C1 segment of cervical spinal cord (tissue), 14 donors: Measurements from ENCODE around the gene ARFGEF3.

ENCODE experiments used
- DNase-seq, 14 donors: peaks; one replicate each; lab custom pipeline; 2025; lab: John Stamatoyannopoulos, UW

The ARFGEF3 gene

DNA sequence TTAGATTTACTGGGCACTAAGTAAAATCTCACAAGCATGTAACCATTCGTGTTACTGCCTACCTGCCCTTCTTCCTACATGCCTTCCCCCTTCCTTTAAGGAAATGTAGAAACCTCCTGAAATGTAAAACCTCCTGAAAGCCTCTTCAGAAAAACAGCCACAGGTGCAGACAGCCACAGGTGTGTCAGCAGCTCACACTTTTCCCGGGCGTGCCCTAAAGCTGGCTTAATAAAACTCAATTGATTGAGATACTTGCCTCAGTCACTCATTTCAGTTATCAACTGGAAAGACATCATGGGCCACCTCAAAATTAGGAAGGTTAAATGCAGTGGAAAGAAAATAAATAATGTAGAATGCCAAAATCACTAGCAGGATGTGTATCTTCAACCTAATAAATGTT, 79.6 kb downstream of the ARFGEF3 start:
- no peak for DNase-seq

DNA sequence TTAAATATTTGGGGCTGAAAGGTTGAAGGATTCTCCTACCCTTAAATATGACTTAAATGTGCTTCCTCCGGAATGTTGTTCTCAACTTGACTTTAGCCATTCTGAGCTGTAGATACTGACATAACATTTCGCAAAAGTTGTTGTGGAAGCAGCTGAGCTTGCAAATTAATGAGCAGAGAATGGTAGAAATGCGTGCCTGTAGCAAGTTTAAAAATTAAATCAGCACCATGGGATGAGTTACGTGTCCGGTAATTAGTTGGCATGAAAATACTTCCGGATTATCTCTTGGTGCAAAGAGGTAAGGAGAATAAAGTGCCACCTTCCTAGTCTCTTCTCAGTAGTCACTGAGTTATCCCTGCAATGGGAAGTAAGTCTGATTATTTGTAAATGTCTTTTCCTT, 80.2 kb downstream of the ARFGEF3 start:
- DNase-seq = peak in 1 of 14 donors; percentile 45

DNA sequence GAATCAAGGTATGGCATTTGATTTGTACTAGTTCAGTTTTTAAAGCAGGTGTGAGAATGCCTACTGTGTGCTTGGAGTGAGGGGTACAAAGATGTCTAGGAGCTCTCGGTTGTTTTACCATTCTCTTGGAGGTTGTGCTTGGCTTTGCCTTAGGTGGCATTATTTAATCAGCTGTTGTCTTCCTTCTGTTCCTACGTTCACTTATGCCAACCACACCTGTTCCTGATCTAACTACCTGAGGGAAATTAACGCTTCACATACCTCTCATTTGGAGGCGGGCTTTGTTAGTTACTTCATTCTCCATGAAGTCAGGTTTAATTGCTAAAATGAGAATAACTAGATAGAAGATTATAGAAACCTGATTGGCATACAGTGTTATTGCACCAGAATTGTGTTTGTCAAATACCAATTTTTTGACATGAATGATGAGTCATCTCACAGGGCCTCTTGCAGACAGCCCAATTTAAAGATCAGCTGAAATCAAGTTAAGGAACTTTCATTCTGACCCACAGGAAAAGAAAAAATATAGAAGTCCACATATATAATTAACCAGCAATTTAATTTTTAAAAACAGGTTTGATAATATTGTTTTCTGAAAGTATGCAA, 81.4 kb downstream of the ARFGEF3 start:
- peak in 1 of 14 donors; percentile 47 for DNase-seq

DNA sequence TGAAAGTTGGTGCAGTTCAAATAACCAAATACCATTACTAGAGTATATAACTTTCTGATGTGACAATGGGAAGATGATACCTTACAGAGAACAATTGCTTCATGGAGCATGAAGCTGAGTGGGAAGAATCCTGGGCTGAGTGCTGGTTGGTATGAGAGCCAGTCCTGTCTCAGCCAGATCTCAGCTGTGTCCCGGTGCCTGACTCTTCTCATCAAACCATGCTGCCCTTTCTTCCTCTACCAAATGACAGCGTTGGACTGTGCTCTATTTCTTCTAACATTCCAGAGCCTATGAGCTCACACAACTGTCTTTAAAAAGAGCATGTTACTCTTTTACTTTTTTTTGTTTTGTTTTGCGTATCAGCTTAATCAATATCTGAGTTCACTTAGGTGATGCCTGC, 84.0 kb downstream of the ARFGEF3 start:
- DNase-seq = peak in 1 of 14 donors; percentile 27

DNA sequence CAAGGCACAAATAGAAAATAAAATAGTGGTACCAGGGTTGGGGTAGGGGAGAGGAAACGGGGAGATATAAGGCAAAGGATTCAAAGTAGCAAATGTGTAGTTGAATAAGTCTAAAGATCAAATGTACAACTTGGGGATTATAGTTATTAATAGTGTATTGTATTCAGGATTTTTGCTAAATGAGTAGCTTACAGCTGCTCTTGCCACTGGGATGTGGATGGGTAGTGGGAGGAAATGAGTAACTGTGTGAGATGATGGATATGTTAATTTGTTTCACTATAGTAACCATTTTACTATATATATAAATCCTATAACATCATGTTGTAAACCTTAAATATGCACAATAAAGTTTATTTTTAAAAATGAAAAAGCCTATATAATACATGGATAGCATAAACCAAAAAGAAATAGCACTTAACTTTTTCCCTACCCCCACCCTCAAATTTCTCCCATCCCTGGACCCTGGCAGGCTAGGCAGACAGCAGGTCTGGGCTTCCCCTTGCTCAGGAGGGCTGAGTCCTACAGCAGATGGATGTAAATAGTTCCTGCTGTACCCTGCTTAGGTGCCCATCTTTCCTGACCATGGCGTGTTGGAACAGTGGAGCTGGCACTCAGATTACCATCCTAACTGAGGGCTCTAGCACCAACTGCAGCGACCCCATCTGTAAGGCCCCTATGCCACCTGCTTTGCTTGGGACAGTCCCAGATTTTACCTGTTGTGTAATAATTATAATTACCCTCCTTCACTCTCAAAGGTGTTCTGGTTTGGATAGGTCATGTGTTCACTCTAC, 85.1 kb downstream of the ARFGEF3 start:
- DNase-seq = peak in 1 of 14 donors; percentile 89

DNA sequence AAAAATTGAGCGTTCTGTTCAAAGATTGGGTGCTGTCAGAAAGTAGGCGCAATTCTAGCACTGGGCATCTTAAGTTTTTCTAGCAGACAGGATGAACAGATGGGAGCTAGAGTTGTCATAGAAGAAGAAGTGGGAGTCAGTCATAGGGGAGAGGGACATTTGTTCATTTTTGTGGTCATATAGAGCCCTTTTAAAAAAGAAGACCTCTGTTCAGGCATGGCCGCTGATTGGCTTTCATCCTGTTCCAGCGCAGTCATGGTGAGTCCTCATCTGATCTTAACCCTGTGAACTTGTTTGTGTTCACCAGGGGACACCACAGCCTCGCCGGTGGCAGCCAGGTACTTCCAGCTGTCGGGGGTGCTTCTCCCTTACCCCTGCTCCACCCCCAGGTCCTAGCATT, 86.3 kb downstream of the ARFGEF3 start:
- DNase-seq = no peak

DNA sequence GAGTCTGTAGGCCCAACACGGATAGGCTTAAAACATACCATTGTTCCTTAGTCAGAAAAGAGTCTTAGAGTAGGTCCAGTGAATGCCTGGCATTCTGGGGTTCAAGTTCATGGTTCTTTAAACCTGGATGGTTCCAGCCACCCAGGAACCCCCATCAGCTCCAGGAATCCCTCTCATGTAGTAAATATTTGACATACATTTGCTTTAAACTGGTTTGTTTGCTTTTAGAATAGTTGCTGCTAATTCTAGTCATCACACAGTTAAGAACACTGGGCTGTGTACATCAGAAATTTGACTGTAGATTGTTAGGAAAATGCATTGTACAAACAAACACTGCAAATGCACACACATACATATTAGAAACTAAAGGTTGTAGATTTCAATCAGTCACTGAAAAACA, 87.1 kb downstream of the ARFGEF3 start:
- no peak for DNase-seq

DNA sequence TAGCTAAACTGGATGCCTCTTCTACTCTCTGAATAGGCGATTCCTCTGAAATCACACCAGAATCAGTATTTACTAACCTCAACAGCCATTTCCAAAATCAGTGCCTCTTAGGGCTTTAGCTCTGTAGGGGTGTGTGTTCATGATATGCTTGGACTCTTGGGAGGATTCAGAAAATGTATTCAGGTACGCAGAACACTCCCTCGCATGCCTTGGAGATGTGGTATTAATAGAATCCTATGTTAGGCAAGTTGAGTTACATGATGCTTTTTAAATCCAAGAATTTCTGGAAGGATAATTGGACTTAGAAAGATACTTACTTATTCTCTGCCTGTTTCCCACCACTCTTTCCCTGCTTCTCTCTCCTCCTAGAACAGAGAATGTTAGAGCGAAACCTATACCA, 88.3 kb downstream of the ARFGEF3 start:
- peak in 1 of 14 donors; percentile 50 for DNase-seq

DNA sequence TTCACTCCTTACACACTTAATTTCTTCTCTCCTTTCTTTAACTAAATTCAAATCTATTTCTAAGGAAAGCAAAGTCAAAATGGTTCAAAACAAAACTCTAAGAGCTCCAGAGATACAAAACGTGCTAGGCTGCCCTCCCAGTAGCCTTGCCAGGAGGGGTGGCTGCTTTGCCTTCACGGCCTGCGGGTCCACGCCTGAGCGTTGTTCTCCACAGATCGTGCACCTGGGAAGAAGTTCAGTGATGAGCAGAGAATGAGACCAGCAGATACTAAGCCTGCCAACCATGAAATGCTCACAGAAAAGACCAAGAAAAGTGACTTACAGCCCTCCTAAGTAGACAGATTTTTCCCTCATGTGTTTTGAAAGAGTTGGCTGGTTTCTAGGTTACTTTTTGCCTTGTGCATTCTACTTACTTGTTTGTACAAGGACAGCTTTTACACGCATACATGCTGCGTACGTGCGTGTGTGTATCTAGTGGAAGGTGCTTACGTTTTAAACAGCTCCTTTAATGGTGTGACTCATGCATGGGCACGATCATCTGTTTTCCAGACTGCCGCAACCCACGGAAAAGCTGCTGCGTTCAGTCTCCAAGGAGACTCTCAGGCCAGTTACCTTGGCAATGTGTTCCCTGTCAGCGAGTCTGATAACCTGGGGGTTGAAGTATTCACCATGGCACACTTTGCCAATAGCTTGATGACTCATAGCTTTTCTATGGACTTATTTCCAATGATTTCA, 88.9 kb downstream of the ARFGEF3 start:
- DNase-seq = peak in 1 of 14 donors; percentile 79

DNA sequence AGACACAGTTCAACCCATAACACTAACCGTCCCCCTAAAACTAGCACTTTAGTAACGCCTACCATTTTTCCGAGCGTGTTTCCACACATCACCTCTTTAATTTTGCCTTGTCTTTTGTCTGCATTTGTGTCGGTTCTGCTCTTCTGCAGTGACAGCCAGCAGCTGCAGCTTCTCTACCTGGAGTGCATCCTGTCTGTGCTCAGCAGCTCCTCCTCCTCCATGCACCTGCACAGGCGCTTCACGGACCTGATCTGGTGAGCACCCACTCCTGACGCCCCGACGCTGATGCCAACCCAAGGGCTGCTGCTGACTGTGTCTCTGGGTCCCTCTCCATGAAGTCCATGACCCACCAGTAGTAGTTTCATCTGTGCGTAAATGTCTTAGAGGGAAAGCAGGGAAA, 92.0 kb downstream of the ARFGEF3 start:
- no peak for DNase-seq

DNA sequence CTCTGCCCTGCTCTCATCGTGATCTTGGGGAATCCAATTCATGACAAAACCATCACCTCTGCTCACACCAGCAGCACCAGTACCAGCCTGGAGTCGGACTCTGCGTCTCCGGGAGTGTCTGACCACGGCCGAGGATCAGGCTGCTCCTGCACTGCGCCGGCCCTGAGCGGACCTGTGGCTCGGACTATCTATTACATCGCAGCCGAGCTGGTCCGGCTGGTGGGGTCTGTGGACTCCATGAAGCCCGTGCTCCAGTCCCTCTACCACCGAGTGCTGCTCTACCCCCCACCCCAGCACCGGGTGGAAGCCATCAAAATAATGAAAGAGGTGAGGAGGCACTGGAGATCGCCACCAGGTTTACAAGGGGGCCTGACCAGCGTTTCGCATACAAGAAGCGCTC, 93.7 kb downstream of the ARFGEF3 start:
- DNase-seq = no peak

DNA sequence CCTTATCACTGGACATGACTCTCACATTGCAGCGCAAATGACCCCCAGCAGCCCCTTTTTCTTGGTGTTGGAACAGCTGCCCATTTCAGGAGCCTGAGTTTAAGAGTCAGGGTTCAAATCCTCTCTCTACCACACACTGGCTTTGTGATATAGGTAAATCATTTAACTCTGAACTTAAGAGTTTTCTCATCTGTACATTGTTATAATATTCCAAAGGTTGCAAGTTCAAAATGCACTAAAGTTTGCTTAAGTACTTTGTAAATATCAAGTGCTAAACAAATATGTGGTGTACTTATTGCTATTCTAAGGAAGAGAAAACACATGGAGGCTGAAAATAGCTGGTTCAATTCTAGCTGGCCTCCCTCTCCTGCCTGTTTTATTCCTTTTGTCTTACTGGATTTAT, 95.9 kb downstream of the ARFGEF3 start:
- DNase-seq = no peak

DNA sequence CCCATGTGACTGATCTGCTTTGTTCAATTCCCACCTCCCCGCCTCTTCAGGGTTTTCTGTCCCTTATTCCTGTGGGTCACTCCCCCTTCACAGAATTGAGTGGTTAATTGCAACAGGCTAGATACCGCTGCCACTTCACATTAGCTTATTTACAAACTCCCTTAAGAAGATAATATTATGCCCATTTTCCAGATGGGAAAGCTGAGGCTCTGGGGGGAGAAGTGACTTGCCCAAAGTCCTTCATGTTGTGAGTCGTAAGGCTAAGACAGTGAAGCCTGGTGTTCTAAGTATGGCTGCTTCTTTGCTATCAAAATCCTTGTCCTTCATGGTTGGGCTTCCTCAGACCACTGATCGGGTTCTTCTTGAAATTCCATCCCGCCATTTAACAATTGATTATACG, 96.5 kb downstream of the ARFGEF3 start:
- DNase-seq = no peak

DNA sequence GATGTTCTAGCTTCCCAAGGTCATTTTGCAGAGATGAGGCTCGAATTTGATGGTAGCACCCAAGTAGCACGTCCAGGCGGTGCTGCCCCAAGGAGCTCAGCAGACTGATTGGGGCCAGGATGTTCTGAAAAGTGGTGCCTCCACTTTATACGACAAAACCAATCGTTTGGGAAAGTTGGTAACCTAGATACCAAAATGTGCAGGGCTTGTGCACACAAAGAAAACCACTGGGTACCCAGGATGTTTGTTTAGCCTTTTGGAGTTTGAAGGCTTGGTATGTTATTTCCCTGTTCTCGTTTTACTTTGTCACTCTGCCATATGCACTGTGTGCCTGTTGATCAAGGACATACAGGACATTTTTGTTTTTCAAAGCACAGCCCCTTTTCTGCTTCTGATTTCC, 97.3 kb downstream of the ARFGEF3 start:
- DNase-seq = no peak

DNA sequence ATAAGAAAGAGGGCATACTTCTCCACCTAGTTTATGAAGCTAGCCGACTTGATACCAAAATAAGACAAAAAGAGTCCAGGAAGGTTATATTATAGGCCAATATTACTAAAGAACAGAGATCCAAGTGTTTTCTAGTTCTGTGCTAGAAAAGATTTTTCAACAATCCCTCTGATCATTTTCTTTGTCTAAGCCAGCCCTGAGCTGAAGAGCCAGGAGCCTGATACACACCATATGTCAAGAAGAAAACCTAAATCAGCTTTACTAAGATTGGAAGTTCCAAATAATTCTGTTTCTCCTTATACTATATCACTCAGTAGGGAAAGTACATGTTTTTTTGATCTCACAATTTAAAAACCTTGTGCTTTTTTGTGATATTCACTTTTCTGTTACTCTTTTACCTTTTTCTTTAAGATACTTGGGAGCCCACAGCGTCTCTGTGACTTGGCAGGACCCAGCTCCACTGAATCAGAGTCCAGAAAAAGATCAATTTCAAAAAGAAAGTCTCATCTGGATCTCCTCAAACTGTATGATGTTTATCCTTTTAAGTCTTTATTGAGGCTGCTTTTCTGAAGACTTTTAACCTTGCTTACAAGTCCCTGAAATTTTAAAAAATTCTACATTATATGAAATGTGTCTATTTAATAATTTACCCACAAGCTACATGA, 99.5 kb downstream of the ARFGEF3 start:
- no peak for DNase-seq

DNA sequence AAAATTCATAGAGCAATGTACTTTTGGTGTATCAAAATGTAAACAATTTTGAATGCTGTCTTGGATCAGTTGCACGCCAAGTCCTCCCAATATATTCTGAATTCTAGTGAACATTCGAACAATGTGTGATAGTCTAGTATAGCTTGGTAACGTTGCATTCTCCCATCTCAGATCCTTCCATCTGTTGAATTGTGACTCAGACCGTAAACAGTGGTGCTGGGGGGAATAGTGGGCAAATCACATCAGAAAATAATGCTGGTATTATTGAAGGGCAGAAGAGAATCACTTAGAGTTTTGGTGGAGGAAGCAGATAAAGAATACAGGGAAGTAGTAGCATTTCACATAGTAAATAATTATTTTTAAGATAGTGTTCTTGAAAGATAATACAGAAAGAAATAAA, 102.2 kb downstream of the ARFGEF3 start:
- no peak for DNase-seq

DNA sequence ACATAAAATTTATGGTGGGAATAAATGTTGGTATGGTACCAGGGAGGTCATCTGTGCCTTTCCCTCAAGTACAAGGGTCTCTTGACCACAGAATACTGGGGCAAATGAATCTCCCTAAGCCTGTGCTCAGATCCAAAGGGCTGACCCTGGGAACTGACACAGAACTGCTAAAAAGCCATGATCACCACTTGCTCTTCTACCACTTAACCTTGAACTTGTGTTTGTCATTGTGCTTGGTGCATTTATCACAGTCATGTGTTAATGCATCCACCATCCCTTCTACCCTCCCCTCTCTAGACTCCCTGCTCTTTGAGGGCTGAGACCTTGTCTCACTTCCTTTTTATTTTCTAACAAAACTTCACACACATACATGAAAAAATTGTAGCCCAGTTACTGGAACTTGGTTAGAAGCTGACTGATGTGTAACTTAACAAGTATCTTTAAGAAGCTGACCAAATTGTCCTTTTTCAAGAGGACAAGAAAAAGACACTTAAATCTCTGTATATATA, 102.7 kb downstream of the ARFGEF3 start:
- DNase-seq = no peak

DNA sequence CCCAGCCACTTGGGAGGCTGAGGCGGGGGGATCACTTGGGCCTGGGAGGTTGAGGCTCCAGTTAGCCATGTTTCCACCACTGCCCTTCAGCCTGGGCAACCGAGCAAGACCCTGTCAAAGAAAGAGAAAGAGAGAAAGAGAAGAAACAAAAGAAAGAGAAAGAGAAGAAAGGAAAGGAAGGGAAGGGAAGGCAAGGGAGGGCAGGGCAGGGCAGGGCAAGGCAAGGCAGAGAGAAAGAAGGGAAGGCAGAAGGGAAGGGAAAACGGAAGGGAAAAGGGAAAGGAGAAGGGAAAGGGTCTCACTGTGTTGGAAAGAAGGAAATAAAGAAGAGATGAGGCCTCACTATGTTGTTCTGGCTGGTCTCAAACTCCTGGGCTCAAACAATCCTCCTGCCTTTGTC, 104.4 kb downstream of the ARFGEF3 start:
- DNase-seq = no peak

DNA sequence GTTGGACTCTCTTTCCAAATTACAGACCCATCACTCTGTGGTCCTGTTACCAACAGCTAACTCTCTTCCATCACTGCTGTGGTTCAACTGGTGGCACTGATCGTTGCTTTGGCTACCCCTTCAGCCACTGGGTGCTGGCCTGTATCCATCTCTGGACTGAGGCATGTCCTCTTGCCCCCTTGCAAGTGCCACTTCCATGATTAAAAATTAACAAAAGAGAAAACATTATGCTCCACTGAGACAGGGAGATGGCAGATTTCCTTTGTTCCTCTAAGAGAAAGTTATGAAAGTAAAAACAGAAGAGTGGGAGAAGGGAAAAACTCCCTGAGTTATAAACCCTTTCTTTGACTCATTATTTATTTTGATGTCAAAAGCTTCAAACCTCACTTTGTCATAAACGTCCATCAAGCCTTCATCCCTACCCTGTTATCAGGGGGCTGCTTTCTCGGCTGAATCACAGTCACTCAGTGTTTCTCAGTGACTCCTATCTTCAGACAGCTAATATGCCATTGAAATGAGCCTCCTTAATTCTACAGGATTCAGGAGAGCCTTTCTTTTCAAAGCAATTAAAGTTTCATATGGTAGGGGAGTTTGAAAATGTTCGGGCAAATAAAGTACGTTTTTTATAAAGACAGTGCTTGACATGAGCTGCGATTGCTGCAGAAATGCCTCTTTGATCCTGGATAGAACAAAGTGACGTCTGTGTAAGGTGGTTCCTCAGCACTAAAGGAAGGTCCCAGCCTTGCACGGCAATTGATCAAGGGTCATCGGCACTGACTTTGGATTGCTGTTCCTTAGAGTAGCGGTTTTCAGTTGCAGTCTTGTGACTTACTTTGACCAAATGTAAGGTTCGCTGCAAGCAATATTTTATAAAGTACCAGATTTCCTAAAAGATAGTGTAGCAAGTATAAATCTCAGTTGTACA, 106.5 kb downstream of the ARFGEF3 start:
- no peak for DNase-seq

DNA sequence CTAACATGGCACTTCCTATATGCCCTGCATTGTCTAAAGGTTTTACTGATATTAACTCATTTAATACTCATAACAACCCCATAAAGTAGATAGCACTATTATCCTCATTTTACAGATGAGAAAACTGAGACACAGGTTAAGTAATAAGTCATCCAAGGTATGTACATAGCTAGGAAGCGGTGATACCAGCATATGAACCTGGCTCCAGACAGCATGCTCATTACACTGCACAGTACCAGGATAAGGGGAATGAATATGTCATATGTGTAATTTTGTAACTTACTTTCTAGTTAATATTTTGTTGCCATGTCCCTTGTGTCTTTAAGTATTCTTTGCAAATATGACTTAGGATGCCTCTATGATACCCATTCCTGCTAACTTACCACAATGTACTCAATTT, 109.7 kb downstream of the ARFGEF3 start:
- DNase-seq = no peak
